ENCODE measurements around the gene PLCB1. TPM values are rescaled to one million over a fixed set of nuclear protein-coding genes. Genes with fewer than 3 reads are reported as not detected.

The PLCB1 gene
- total RNA-seq, 3 donors from 2014 or later, result 7.2 to 50.7 (median 8.8) TPM

GRCh38 chr20:8144282-8145245 lies 12.5 kb downstream of the PLCB1 start:
- Histone ChIP-seq H3K4me1 (ENCODE audit: low read depth) (no peaks in the 10 kb centered on the region), H3K9me3 (no peaks in the 10 kb centered on the region), H3K36me3 (ENCODE audit: low read depth) (no peaks in the 10 kb centered on the region), H3K4me3 (no peak overlapping the region)
- ATAC-seq (no peak), DNase-seq (no peak)
- intact Hi-C loops (cut with DNase I, micrococcal nuclease), result no loop called here
- TF ChIP-seq CTCF (IDR thresholded peaks at IDR 0.05), result no peak

- H3K9me3 ChIP-seq, result no peaks in the 10 kb centered on the region
- no peak overlapping the region for H3K4me3 ChIP-seq
- no peaks in the 10 kb centered on the region for H3K36me3 ChIP-seq (ENCODE audit: low read depth)
- TF ChIP-seq CTCF (IDR thresholded peaks at IDR 0.05), result no peak
- no peak for ATAC-seq
- H3K4me1 ChIP-seq (ENCODE audit: low read depth), result no peaks in the 10 kb centered on the region
- intact Hi-C loops (cut with DNase I, micrococcal nuclease), result no loop called here
- DNase-seq, result no peak
These were observed 13.4 kb downstream of the PLCB1 start for GRCh38 chr20:8145246-8146168.

GRCh38 chr20:8147476-8147875 lies 15.4 kb downstream of the PLCB1 start:
- no peak for ATAC-seq
- no peaks in the 10 kb centered on the region for H3K36me3 ChIP-seq (ENCODE audit: low read depth)
- H3K4me1 ChIP-seq (ENCODE audit: low read depth), result no peaks in the 10 kb centered on the region
- no peak overlapping the region for H3K4me3 ChIP-seq
- no peaks in the 10 kb centered on the region for H3K9me3 ChIP-seq
- intact Hi-C loops (cut with DNase I, micrococcal nuclease), result no loop called here
- no peak for DNase-seq
- no peak for TF ChIP-seq CTCF (IDR thresholded peaks at IDR 0.05)

- DNase-seq (no peak), ATAC-seq (no peak)
- no peaks in the 10 kb centered on the region for H3K36me3 ChIP-seq (ENCODE audit: low read depth)
- TF ChIP-seq CTCF (IDR thresholded peaks at IDR 0.05), result no peak
- no peaks in the 10 kb centered on the region for H3K4me1 ChIP-seq (ENCODE audit: low read depth)
- H3K9me3 ChIP-seq, result no peaks in the 10 kb centered on the region
- intact Hi-C loops (cut with DNase I, micrococcal nuclease), result no loop called here
- no peak overlapping the region for H3K4me3 ChIP-seq
These were observed 16.4 kb downstream of the PLCB1 start for GRCh38 chr20:8148501-8148900.

DNA sequence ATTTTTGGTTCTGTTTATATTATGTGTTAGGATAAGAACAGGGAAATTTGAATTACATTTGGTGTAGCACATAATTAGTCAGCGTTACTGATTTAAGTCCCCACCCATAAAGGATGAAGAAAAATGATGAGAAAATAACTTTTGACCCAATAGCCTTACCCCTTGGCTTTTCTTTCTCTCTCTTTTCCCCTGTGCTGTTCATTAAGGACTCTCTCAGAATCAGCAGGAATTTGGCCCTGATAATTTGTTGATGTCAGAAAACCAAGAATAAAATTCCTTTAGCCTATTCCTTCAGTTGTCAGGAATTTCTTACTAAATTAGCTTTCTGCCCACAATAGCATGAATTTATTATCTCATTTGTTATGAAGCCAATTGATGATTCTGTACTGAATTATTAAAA lies 18.5 kb downstream of the PLCB1 start:
- ATAC-seq, result no peak
- H3K4me1 ChIP-seq (ENCODE audit: low read depth), result no peaks in the 10 kb centered on the region

More for the DNA sequence above, 18.5 kb downstream of the PLCB1 start:
- DNase-seq, result no peak
- intact Hi-C loops (cut with DNase I, micrococcal nuclease), result no loop called here
- Histone ChIP-seq H3K9me3 (no peaks in the 10 kb centered on the region), H3K36me3 (ENCODE audit: low read depth) (no peaks in the 10 kb centered on the region), H3K4me3 (no peak overlapping the region)
- no peak for TF ChIP-seq CTCF (IDR thresholded peaks at IDR 0.05)

All from mucosa of descending colon (tissue), 3 donors.